Cardiac fibroblast (primary cell): Measurements from ENCODE around the gene RASEF.
"Not testable (repeated sequence)": the region's sequence is repeated elsewhere in the genome, so short reads cannot be mapped to it uniquely, and the experiment has no call there.

Experiments
- DNase-seq, 2 donors: peaks; one replicate each; pipeline versions ENCODE4 v3.0.0 to v3.0.0-alpha.2; 2010; ENCODE audit warnings: low read depth in 2 of 2
- H3K4me3 ChIP-seq, 2 donors: replicated peaks in 1 of 2; 1 replicate in 1 of 2; 2 replicates in 1 of 2; pipeline ENCODE4 v1.5.1; 2011; ENCODE audit warnings: low read depth in 2 of 2, low read length in 2 of 2, mild to moderate bottlenecking in 2 of 2, moderate library complexity in 1 of 2
- CTCF ChIP-seq: IDR thresholded peaks from one replicate; pipeline ENCODE4 v1.5.1; 2011; ENCODE audit warnings: low read depth, mild to moderate bottlenecking, low read length, inconsistent platforms

Gene RASEF

GRCh38 chr9:82938426-82939218 is 124.3 kb downstream of the RASEF start:
- no peak for TF ChIP-seq CTCF
- no peak overlapping the region for H3K4me3 ChIP-seq
- DNase-seq, result no peak

- not testable (repeated sequence) for H3K4me3 ChIP-seq
- peak in 1 of 2 donors; percentile 2 for DNase-seq
These were observed 126.4 kb downstream of the RASEF start for GRCh38 chr9:82936561-82936960.

DNA sequence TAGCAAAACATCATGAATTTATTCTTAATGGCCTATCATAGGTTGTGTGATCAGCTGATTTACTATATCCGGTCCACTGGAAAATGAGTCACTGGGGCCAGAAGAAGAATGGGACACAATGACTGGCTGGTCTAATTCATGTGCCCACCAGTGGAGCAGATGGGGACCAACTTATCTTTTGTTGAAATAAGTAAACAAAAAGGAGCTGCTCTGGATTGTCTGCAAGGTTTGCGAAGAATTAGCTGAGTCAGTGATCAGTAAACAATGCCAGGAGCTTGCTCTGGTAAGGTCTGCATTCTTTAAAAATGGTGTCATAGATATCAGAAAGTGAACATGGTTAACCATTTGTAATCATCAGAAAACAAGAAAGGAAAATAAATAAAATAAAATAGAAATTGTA is 128.0 kb downstream of the RASEF start:
- H3K4me3 ChIP-seq, result no peak overlapping the region
- no peak for TF ChIP-seq CTCF
- peak; percentile 62 to 88 for DNase-seq

DNA sequence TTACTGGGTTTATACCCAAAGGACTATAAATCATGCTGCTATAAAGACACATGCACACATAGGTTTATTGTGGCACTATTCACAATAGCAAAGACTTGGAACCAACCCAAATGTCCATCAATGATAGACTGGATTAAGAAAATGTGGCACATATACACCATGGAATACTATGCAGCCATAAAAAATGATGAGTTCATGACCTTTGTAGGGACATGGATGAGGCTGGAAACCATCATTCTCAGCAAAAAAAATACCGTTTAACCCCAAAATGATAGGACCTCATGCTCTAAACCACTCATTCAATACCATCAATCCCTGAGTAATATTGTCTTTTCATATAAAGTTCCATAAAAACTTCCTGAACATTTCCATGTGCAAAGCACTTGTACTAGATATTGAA is 128.9 kb downstream of the RASEF start:
- not testable (repeated sequence) for DNase-seq, H3K4me3 ChIP-seq

DNA sequence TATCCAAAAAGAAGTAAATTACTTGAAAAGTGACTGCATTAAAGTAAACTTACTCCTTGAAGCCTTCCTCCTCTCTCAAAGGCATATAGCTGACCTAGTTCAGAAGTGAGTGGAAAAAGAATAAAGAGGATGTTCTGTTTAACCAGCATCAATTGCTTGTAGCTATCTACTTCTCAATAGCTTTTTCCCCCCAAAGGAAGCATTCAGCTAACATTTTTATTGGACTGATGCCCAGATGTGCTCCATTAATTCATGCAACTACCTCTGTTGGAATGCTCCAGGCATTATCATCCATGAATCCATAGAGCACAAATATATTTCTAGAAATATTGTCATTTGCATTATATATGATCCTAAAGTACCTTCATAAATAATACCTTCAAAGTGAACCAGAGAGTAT is 132.8 kb downstream of the RASEF start:
- no peak overlapping the region for H3K4me3 ChIP-seq
- no peak for TF ChIP-seq CTCF
- DNase-seq, result no peak
